GM12873 (cell line): ENCODE data around the gene SETD5.

ENCODE experiments used
- CTCF ChIP-seq: IDR thresholded peaks from 2 replicates; pipeline ENCODE4 v1.5.1; 2012; ENCODE audit warnings: low read depth, mild to moderate bottlenecking, moderate library complexity, low read length, control low read depth; ENCODE audit not compliant: insufficient read depth; ENCODE audit errors: missing control alignments

Gene SETD5

GRCh38 chr3:9473496-9474065, 76.2 kb downstream of the SETD5 start:
- TF ChIP-seq CTCF: no peak

GRCh38 chr3:9474482-9474881, 77.1 kb downstream of the SETD5 start:
- no peak for TF ChIP-seq CTCF

- no peak for TF ChIP-seq CTCF
Observed at GRCh38 chr3:9476935-9477334, 79.5 kb downstream of the SETD5 start.

GRCh38 chr3:9480265-9480664, 82.8 kb downstream of the SETD5 start:
- TF ChIP-seq CTCF: no peak

- TF ChIP-seq CTCF: no peak
Observed at GRCh38 chr3:9485248-9485647, 87.8 kb downstream of the SETD5 start.

- TF ChIP-seq CTCF: no peak
Observed at GRCh38 chr3:9491506-9491905, 94.1 kb downstream of the SETD5 start.

- no peak for TF ChIP-seq CTCF
Observed at GRCh38 chr3:9496893-9497292, 99.5 kb downstream of the SETD5 start.
